Activated T-helper 1 cell treated with anti-CD3 and anti-CD28 coated beads, Interleukin-12 subunit alpha, Interleukin-12 subunit beta, Interleukin-2, Interleukin-4 antibody, amounts not matched to agents 30 ng/mL and 10 ng/mL and 1 ng/mL, durations not matched to agents 14 hours and 24 hours and 36 hours (primary cell): ENCODE results near the gene NUPR1. TPM values are rescaled to one million over a fixed set of nuclear protein-coding genes. Genes with fewer than 3 reads are reported as not detected.

Source experiments
- total RNA-seq: library from RNA; stranded (reverse); gene quantifications from 2 replicates; pipeline ENCODE4 v1.2.3, GENCODE V29; 2022

Gene NUPR1
- total RNA-seq, 1 donor from 2014 or later, result not detected

Other genes with a start within 250 kb of the NUPR1 start
- 0.73 and 0.80 TPM in 2 replicates for gene SBK1, start 246.4 kb downstream of the NUPR1 start, total RNA-seq
- 2.6 and 4.1 TPM in 2 replicates for gene NPIPB6, start 175.5 kb downstream of the NUPR1 start, total RNA-seq
- gene EIF3CL, start 135.1 kb downstream of the NUPR1 start, total RNA-seq, result 139 and 192 TPM in 2 replicates
- 0.24 TPM in 1 of 2 replicates, not detected in the other for gene NPIPB7, start 66.6 kb downstream of the NUPR1 start, total RNA-seq
- gene CLN3, start 46.9 kb downstream of the NUPR1 start, total RNA-seq, result 27.1 and 28.5 TPM in 2 replicates
- 3.5 and 4.3 TPM in 2 replicates for gene APOBR, start 44.3 kb downstream of the NUPR1 start, total RNA-seq
- not detected in 2 replicates for gene IL27, start 32.1 kb downstream of the NUPR1 start, total RNA-seq
- gene SGF29, start 14.9 kb upstream of the NUPR1 start, total RNA-seq, result 38.6 and 39.0 TPM in 2 replicates
- 0.12 and 0.41 TPM in 2 replicates for gene SULT1A2, start 58.1 kb upstream of the NUPR1 start, total RNA-seq
- 8.4 and 8.9 TPM in 2 replicates for gene SULT1A1, start 71.1 kb upstream of the NUPR1 start, total RNA-seq
- gene NPIPB8, start 99.1 kb upstream of the NUPR1 start, total RNA-seq, result 0.70 and 1.2 TPM in 2 replicates
- 1,175 and 1,207 TPM in 2 replicates for gene EIF3C, start 172.5 kb upstream of the NUPR1 start, total RNA-seq
- gene NPIPB9, start 212.8 kb upstream of the NUPR1 start, total RNA-seq, result 2.4 and 5.3 TPM in 2 replicates